ENCODE measurements around the gene FXN.

- TF ChIP-seq CTCF (conservative IDR thresholded peaks at IDR 0.05) (no peak; the same call in 1 of the 2 replicates), ZFX (IDR thresholded peaks at IDR 0.05) (no peak)
These were observed 113.8 kb downstream of the FXN start for GRCh38 chr9:69149321-69149807.

All from C4-2B (cell line).